Measurements from ENCODE around the gene CYP2D6.

CYP2D6 gene

DNA sequence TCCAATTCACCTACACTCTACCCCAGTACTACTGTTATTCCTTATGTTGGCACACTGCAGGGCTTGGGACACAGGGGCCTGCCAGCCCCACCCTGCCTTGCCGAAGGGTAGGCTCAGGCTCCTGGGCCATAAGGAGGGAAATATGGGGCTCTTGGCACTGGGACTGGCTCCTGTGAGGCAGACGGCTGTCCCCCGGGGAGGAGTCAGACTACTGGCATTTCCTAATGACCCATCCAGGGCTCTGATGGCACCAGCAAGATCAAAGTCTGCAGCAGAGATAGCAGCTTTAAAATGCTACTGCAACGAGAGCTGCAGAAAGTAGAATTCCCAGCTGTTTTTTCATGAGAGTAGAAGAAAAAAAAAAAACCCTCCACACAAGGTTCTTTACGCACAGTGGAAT lies 42.2 kb upstream of the CYP2D6 start:
- no peak for TF ChIP-seq CTCF (conservative IDR thresholded peaks at IDR 0.05; ENCODE audit: low read depth, low read length)
- DNase-seq (ENCODE audit: low read depth), result no peak
- no peak overlapping the region for H3K4me3 ChIP-seq (ENCODE audit: low read depth, low read length)

DNA sequence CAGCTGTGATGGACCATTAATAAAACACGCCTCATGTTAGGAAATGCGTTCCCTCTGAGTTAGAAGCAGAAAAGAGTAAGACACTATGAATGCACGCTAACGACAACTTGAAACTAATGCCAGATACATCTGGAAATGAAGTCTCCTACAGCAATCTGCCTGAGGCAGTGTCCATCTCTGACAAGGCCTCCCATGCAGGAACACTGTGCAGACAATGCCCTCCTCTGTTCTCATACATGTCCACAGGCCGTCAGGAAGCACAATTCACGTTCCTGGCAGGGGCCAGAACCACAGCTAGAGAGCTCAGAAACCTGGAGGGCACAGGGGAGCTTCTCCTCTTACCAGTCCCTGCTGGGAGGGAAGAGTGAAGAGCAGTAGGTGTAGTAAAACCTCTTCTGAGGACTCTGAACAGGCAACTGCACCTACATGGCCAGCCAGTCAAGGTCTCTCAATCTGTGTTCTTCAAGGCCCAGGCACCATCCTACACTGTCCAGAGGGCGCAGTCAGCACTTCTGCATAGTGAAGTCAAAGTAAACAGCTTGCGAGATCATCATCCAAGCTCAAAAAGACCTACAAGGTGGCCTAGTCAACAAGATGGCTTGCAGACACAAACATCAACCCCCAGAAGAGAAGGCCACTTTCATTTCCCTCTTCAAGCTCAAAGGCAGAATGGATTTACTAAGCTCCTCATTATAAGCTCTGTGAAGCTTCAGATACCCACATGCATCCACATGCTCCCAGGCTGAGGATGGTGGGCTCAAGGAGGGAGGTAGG lies 41.5 kb upstream of the CYP2D6 start:
- no peak for TF ChIP-seq CTCF (conservative IDR thresholded peaks at IDR 0.05; ENCODE audit: low read depth, low read length)
- H3K4me3 ChIP-seq (ENCODE audit: low read depth, low read length), result no peak overlapping the region
- no peak for DNase-seq (ENCODE audit: low read depth)

DNA sequence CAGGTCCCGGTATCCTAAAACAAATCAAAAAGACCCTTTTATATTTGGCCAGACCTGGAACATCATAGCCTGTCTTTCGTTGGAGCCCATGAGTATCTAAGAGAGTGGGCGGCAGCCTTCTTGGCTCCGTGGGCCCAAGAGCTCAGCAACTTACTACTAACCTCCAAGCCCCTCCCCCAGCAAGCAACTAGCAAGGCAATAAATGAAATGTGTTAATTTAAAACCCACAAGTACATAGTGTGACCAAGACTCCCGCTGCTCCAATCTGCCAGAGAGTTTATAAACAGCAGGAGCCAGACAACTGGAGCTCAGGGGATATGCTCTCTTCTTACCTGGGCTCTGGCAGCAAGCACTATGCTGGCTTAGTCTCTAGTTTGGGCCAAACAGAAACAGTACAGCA lies 40.8 kb upstream of the CYP2D6 start:
- no peak for DNase-seq (ENCODE audit: low read depth)
- H3K4me3 ChIP-seq (ENCODE audit: low read depth, low read length), result no peak overlapping the region
- no peak for TF ChIP-seq CTCF (conservative IDR thresholded peaks at IDR 0.05; ENCODE audit: low read depth, low read length)

GRCh38 chr22:42170946-42171345 lies 40.3 kb upstream of the CYP2D6 start:
- no peak for TF ChIP-seq CTCF (conservative IDR thresholded peaks at IDR 0.05; ENCODE audit: low read depth, low read length)
- no peak overlapping the region for H3K4me3 ChIP-seq (ENCODE audit: low read depth, low read length)
- no peak for DNase-seq (ENCODE audit: low read depth)

GRCh38 chr22:42169055-42169469 lies 38.5 kb upstream of the CYP2D6 start:
- peak; percentile 85 for DNase-seq (ENCODE audit: low read depth)
- H3K4me3 ChIP-seq (ENCODE audit: low read depth, low read length), result no peak overlapping the region
- peak; percentile 100 for TF ChIP-seq CTCF (conservative IDR thresholded peaks at IDR 0.05; ENCODE audit: low read depth, low read length)

DNA sequence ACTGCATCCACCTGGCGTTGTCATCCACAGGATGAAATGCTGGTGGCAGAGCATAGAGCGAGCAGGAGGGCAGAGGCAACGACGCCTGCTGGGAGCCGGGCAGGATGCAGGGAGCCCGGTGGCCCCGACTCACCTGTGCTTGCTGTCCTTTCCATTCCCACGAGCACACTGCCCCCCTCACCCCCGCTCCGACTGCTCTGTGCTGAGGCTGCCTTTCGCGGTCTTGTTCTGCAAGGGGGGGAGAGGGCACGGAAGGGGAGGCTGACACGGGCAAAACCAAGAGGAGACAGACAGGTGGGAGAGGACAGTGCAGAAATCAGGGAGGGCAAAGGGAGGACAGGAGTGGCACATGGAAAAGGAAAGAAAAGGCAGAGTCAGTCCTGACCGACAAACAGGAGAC lies 37.9 kb upstream of the CYP2D6 start:
- no peak for DNase-seq (ENCODE audit: low read depth)
- TF ChIP-seq CTCF (conservative IDR thresholded peaks at IDR 0.05; ENCODE audit: low read depth, low read length), result no peak
- H3K4me3 ChIP-seq (ENCODE audit: low read depth, low read length), result no peak overlapping the region

- TF ChIP-seq CTCF (conservative IDR thresholded peaks at IDR 0.05; ENCODE audit: low read depth, low read length), result no peak
- H3K4me3 ChIP-seq (ENCODE audit: low read depth, low read length), result no peak overlapping the region
- DNase-seq (ENCODE audit: low read depth), result no peak
Measured at GRCh38 chr22:42167066-42167465, 36.5 kb upstream of the CYP2D6 start.
